Islet of Langerhans (tissue), 1 donor: ENCODE results near the gene EFHC1.
"Not testable (repeated sequence)": the region's sequence is repeated elsewhere in the genome, so short reads cannot be mapped to it uniquely, and the experiment has no call there.

ENCODE experiments used
- FAIRE-seq: peaks from one replicate; lab custom pipeline; 2011; peaks lifted over from hg19 to GRCh38; lab: Jason Lieb, UNC

Gene EFHC1

GRCh38 chr6:52438926-52439325 is 18.8 kb downstream of the EFHC1 start:
- no peak for FAIRE-seq

GRCh38 chr6:52454556-52454955 is 34.4 kb downstream of the EFHC1 start:
- no peak for FAIRE-seq

GRCh38 chr6:52457096-52457495 is 37.0 kb downstream of the EFHC1 start:
- no peak for FAIRE-seq

GRCh38 chr6:52461194-52461593 is 41.1 kb downstream of the EFHC1 start:
- not testable (repeated sequence) for FAIRE-seq

GRCh38 chr6:52474173-52474572 is 54.0 kb downstream of the EFHC1 start:
- no peak for FAIRE-seq

GRCh38 chr6:52475307-52475706 is 55.2 kb downstream of the EFHC1 start:
- FAIRE-seq = no peak

- FAIRE-seq = no peak
These were observed 62.9 kb downstream of the EFHC1 start for GRCh38 chr6:52482903-52483670.

GRCh38 chr6:52483671-52484003 is 63.5 kb downstream of the EFHC1 start:
- FAIRE-seq = no peak

GRCh38 chr6:52489881-52490280 is 69.7 kb downstream of the EFHC1 start:
- FAIRE-seq = no peak

GRCh38 chr6:52491203-52492069 is 71.3 kb downstream of the EFHC1 start:
- FAIRE-seq = no peak

- no peak for FAIRE-seq
These were observed 73.5 kb downstream of the EFHC1 start for GRCh38 chr6:52493669-52494068.

- no peak for FAIRE-seq
These were observed 74.3 kb downstream of the EFHC1 start for GRCh38 chr6:52494298-52495072.

- no peak for FAIRE-seq
These were observed 75.8 kb downstream of the EFHC1 start for GRCh38 chr6:52495922-52496321.

GRCh38 chr6:52496631-52497030 is 76.5 kb downstream of the EFHC1 start:
- no peak for FAIRE-seq

GRCh38 chr6:52497652-52498408 is 77.7 kb downstream of the EFHC1 start:
- FAIRE-seq = no peak

- FAIRE-seq = no peak
These were observed 78.4 kb downstream of the EFHC1 start for GRCh38 chr6:52498538-52499017.

GRCh38 chr6:52499026-52499425 is 78.9 kb downstream of the EFHC1 start:
- no peak for FAIRE-seq

GRCh38 chr6:52499681-52500236 is 79.6 kb downstream of the EFHC1 start:
- no peak for FAIRE-seq

GRCh38 chr6:52500238-52501129 is 80.3 kb downstream of the EFHC1 start:
- FAIRE-seq = no peak

- FAIRE-seq = no peak
These were observed 82.3 kb downstream of the EFHC1 start for GRCh38 chr6:52502306-52503029.
